AG04449 (cell line): ENCODE results near the gene HECTD2.
"Not testable (repeated sequence)": the region's sequence is repeated elsewhere in the genome, so short reads cannot be mapped to it uniquely, and the experiment has no call there.

ENCODE experiments used
- CTCF ChIA-PET: fragments of 350-600 bp; formaldehyde crosslinking; extraction: SDS; loops from one replicate; lab custom pipeline; 2021; ENCODE audit warnings: antibody characterized with exemption; lab: Yijun Ruan, JAX
- POLR2A ChIA-PET: fragments of 400-600, 350-600 bp; formaldehyde crosslinking; extraction: SDS; loops from one replicate; lab custom pipeline; 2020; ENCODE audit warnings: antibody characterized with exemption, inconsistent platforms; lab: Yijun Ruan, JAX
- DNase-seq: peaks from one replicate; pipeline ENCODE4 v3.0.0-alpha.2; 2010; ENCODE audit warnings: low read depth, low spot score
- H3K4me3 ChIP-seq: 2 replicates; pipeline ENCODE4 v1.5.1; 2011; ENCODE audit warnings: low read depth, mild to moderate bottlenecking, control low read depth, low read length
- TF ChIP-seq, protein P1 (sequence below): IDR thresholded peaks from one replicate; pipeline ENCODE4 v1.5.1; 2011; ENCODE audit warnings: mild to moderate bottlenecking, moderate library complexity, low read length, control low read depth, inconsistent platforms; ENCODE audit not compliant: insufficient read depth; ENCODE audit errors: missing control alignments

HECTD2 gene

DNA sequence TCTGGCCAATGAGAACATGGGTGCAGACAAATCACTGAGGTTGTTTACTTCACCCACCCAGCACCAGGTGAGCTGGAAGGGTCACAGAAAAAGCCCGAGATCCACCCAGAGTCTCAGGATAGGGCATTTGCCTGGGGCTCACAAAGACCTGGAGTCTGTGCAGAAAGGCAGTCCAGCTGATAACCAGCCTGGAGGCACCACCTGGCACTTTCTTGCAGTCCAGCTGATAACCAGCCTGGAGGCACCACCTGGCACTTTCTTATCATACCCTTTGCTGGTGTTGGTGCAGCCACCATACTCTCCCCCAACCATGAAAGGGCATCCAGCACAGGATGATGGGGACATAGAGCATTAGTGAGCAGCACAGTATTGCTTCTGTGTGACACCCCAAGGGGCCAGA is 118.6 kb downstream of the HECTD2 start:
- CTCF ChIA-PET: interaction anchor here (1.0 to 2.6 kb wide), 4 partner anchors 10 to 107 kb away, joined by 3 to 11 read pairs (median 4); no protein-coding TSS in a partner anchor
- H3K4me3 ChIP-seq: no peak overlapping the region
- no peak for DNase-seq
- POLR2A ChIA-PET: no interaction called here
- TF ChIP-seq, protein P1, sequence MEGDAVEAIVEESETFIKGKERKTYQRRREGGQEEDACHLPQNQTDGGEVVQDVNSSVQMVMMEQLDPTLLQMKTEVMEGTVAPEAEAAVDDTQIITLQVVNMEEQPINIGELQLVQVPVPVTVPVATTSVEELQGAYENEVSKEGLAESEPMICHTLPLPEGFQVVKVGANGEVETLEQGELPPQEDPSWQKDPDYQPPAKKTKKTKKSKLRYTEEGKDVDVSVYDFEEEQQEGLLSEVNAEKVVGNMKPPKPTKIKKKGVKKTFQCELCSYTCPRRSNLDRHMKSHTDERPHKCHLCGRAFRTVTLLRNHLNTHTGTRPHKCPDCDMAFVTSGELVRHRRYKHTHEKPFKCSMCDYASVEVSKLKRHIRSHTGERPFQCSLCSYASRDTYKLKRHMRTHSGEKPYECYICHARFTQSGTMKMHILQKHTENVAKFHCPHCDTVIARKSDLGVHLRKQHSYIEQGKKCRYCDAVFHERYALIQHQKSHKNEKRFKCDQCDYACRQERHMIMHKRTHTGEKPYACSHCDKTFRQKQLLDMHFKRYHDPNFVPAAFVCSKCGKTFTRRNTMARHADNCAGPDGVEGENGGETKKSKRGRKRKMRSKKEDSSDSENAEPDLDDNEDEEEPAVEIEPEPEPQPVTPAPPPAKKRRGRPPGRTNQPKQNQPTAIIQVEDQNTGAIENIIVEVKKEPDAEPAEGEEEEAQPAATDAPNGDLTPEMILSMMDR: no peak

DNA sequence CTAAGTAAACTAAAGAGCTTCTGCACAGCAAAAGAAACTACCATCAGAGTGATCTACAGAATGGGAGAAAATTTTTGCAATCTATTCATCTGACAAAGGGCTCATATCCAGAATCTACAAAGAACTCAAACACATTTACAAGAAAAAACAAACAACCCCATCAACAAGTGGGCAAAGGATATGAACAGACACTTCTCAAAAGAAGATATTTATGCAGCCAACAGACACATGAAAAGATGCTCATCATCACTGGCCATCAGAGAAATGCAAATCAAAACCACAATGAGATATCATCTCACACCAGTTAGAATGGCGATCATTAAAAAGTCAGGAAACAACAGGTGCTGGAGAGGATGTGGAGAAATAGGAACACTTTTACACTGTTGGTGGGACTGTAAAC is 124.6 kb downstream of the HECTD2 start:
- POLR2A ChIA-PET, CTCF ChIA-PET, H3K4me3 ChIP-seq, DNase-seq: not testable (repeated sequence)

DNA sequence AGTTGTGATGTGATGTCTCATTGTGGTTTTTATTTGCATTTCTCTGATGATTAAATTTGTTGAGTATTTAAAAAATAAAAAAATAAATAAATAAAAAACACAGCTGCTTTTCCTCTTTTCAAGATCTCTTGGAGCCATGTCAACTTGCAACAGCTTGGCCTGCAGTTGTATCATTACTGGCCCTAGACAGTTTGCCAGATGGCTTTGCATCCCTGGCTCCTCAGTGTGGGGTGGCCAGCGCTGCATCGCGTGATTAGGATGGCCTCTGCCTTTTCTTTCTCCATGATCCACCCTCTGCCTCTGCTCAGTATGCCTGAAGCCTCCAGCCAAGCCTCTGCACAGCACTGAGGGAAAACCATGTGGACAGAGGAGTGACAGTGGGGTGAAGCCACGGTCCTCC is 126.0 kb downstream of the HECTD2 start:
- POLR2A ChIA-PET: no interaction called here

DNA sequence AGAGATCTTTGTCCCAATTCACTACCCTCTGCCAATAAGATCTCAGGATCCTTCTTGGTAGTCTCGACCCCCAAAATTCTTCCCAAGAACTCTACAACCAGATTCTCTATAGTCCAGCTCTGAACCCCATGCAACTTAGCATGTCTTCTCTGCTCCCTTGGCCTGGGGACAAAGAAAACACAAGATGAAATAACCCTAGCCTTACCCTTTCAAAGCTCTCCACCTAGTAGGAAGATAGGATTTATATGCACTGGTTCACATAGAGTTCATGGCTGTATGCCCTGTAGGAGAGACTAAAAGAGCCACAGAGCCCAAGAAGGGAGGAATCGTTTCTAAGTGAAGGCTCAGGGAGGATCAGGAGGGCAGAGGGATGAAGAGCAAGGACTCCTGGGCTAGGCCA is 126.6 kb downstream of the HECTD2 start:
- DNase-seq: no peak
- ChIA-PET CTCF (interaction anchor here (1.0 to 2.2 kb wide), 3 partner anchors 10 to 37 kb away, joined by 3 to 7 read pairs (median 5); no protein-coding TSS in a partner anchor), POLR2A (no interaction called here)
- TF ChIP-seq, protein P1: no peak
- H3K4me3 ChIP-seq: no peak overlapping the region

More for the DNA sequence above, 126.0 kb downstream of the HECTD2 start:
- CTCF ChIA-PET: interaction anchor here (2.2 kb wide), 1 partner anchor 9 kb away, joined by 5 read pairs; no protein-coding TSS in a partner anchor
- DNase-seq: no peak
- H3K4me3 ChIP-seq: no peak overlapping the region
- TF ChIP-seq, protein P1: no peak

DNA sequence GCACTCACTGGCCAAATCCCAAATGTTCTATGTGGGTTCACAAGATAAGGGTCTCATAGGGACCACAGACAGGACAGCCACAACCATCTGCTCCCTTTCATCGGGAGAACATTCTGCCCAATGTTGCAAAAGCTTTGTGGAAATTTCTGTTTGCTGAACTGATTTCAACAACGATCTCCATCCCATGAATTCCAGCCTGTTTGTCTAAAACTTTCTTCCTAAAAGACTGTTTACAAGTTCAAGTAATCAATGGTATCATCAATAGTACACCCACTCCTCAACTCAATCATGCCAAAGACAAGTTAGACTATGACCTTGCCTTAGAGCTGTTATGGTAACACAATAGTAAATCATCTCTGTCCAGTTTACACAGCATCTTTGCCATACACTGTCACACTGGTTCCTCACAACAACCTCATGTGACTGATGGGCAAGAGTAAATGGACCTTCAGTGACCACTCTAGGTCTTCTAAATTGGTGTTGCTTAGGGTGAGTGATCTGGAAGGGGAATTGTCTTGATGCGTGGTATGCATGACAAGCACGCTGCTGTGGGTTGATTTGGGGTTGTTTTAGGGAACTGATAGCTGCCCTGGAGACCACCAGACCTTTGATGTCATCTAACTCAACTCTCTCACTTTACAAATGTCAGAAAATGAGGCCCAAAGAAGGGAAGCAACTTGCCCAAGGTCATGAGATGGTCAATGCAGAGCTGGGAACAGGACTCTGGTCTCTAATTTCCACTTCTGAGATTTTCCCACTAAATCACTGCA is 127.7 kb downstream of the HECTD2 start:
- H3K4me3 ChIP-seq: no peak overlapping the region
- TF ChIP-seq, protein P1: no peak
- CTCF ChIA-PET: interaction anchor here (0.8 to 2.2 kb wide), 6 partner anchors 11 to 239 kb away, joined by 3 to 7 read pairs (median 4); no protein-coding TSS in a partner anchor
- POLR2A ChIA-PET: no interaction called here
- no peak for DNase-seq

DNA sequence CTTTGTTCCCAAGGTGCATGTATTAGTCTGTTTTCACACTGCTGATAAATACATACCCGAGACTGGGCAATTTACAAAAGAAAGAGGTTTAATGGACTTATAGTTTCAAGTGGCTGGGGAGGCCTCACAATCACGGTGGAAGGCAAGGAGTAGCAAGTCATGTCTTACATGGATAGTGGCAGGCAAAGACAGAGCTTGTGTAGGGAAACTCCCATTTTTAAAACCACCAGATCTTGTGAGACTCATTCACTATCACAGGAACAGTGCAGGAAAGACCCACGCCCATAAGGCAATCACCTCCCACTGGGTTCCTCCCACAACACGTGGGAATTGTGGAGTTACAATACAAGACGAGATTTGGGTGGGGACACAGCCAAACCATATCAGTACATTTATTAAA is 129.8 kb downstream of the HECTD2 start:
- H3K4me3 ChIP-seq: no peak overlapping the region
- TF ChIP-seq, protein P1: no peak
- CTCF ChIA-PET: interaction anchor here (1.0 to 1.6 kb wide), 2 partner anchors 12 to 154 kb away, joined by 4 to 8 read pairs; no protein-coding TSS in a partner anchor
- no peak for DNase-seq
- POLR2A ChIA-PET: no interaction called here
